ENCODE measurements around the gene COPS2. TPM values are rescaled to one million over a fixed set of nuclear protein-coding genes. Genes with fewer than 3 reads are reported as not detected.

The COPS2 gene
- total and polyA plus RNA-seq, 2 of the 13 experiments (the other 11 are each of a cell fraction or from before 2014, with no cell fraction given) = 37.8 to 66.3 TPM

DNA sequence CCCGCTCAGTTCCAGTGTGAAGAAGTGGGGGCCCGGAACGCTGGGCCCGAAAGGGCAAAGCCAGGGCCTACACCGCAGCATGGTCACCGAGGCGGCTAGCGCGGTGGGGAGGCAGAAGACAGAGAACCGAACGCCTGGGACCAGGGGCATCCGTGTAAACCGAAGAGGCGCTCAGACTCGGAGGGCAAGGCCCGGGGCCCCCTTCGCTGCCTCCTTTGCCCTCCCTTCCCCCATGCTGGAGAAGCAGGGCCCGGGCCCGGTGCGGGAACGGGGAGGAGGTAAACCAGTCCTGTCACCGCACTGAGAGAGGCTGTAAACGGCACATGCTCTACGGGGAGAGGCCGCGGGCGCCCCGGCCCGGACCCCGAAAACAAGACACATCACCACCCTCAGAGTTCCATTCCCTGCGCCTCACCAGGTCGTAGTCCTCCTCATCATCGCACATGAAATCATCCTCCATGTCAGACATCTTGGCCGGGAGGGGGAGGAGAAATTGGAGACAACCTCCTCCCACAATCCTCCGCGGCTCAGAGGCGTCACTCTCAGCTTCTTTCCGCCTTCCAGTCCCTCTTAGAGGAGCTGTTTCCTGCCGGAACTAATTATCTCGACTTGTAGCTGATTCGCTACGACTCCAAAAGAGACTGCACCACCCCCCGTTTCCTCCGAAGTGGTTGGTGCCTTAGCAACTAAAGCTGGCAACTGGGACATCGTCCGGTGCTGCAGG is at the start of gene COPS2 (continued):
- peak; percentile 20; the same call in 1 of the 2 replicates for TF ChIP-seq ZNF263 (CRISPR knock-in tag; IDR thresholded peaks at IDR 0.05)
- no peak for TF ChIP-seq ATRX (CRISPR knock-in tag; IDR thresholded peaks at IDR 0.05; ENCODE audit: borderline replicate concordance)
- no peak; the same call in 1 of the 2 replicates for TF ChIP-seq NCOR1 (IDR thresholded peaks at IDR 0.05; ENCODE audit: borderline replicate concordance, low read length)
- peak; percentile 98 for TF ChIP-seq MIXL1 (CRISPR knock-in tag; IDR thresholded peaks at IDR 0.05)
- TF ChIP-seq, protein P1, sequence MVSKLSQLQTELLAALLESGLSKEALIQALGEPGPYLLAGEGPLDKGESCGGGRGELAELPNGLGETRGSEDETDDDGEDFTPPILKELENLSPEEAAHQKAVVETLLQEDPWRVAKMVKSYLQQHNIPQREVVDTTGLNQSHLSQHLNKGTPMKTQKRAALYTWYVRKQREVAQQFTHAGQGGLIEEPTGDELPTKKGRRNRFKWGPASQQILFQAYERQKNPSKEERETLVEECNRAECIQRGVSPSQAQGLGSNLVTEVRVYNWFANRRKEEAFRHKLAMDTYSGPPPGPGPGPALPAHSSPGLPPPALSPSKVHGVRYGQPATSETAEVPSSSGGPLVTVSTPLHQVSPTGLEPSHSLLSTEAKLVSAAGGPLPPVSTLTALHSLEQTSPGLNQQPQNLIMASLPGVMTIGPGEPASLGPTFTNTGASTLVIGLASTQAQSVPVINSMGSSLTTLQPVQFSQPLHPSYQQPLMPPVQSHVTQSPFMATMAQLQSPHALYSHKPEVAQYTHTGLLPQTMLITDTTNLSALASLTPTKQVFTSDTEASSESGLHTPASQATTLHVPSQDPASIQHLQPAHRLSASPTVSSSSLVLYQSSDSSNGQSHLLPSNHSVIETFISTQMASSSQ (IDR thresholded peaks at IDR 0.05; ENCODE audit: low read depth) = peak; percentile 58; the same call in 1 of the 2 replicates
- TF ChIP-seq, protein P1 (CRISPR knock-in tag; IDR thresholded peaks at IDR 0.05; ENCODE audit: borderline replicate concordance) = 0 out of 2 replicates have a peak, but pooled peaks have one; percentile 17
- TF ChIP-seq NR1H2 (CRISPR knock-in tag; IDR thresholded peaks at IDR 0.05; ENCODE audit: borderline replicate concordance, low read depth) = no peak
- no peak for TF ChIP-seq ATM (IDR thresholded peaks at IDR 0.05; ENCODE audit: borderline replicate concordance)
- TF ChIP-seq ZNF337 (CRISPR knock-in tag; IDR thresholded peaks at IDR 0.05; ENCODE audit: borderline replicate concordance, low read depth) = no peak
- TF ChIP-seq TCF7 (IDR thresholded peaks at IDR 0.05; ENCODE audit: low read depth) = no peak
- no peak for TF ChIP-seq MEIS1 (CRISPR knock-in tag; IDR thresholded peaks at IDR 0.05; ENCODE audit: borderline replicate concordance)
- TF ChIP-seq, protein P2, sequence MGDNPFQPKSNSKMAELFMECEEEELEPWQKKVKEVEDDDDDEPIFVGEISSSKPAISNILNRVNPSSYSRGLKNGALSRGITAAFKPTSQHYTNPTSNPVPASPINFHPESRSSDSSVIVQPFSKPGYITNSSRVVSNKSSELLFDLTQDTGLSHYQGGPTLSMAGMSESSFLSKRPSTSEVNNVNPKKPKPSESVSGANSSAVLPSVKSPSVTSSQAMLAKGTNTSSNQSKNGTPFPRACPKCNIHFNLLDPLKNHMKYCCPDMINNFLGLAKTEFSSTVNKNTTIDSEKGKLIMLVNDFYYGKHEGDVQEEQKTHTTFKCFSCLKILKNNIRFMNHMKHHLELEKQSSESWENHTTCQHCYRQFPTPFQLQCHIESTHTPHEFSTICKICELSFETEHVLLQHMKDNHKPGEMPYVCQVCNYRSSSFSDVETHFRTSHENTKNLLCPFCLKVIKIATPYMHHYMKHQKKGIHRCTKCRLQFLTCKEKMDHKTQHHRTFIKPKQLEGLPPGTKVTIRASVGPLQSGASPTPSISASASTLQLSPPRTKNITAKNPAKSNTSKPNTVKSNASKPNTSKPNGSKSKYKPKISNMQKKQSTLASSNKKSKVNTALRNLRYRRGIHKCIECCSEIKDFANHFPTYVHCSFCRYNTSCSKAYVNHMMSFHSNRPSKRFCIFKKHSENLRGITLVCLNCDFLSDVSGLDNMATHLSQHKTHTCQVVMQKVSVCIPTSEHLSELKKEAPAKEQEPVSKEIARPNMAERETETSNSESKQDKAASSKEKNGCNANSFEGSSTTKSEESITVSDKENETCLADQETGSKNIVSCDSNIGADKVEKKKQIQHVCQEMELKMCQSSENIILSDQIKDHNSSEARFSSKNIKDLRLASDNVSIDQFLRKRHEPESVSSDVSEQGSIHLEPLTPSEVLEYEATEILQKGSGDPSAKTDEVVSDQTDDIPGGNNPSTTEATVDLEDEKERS (CRISPR knock-in tag; IDR thresholded peaks at IDR 0.05) = peak; percentile 79; the same call in 1 of the 2 replicates
- no peak for TF ChIP-seq NCOA5 (CRISPR knock-in tag; IDR thresholded peaks at IDR 0.05)
- no peak for TF ChIP-seq RORA (CRISPR knock-in tag; IDR thresholded peaks at IDR 0.05)
- no peak for TF ChIP-seq PLRG1 (conservative IDR thresholded peaks at IDR 0.05)
- TF ChIP-seq PCBP1 (IDR thresholded peaks at IDR 0.05; ENCODE audit: borderline replicate concordance, low read depth, low read length) = peak; percentile 81; the same call in 1 of the 2 replicates
- peak; percentile 86 for TF ChIP-seq ZSCAN31 (CRISPR knock-in tag; IDR thresholded peaks at IDR 0.05; ENCODE audit: low read depth)
- no peak for TF ChIP-seq ZC3H13 (CRISPR knock-in tag; IDR thresholded peaks at IDR 0.05)
- no peak for TF ChIP-seq MZF1 (CRISPR knock-in tag; IDR thresholded peaks at IDR 0.05; ENCODE audit: borderline replicate concordance)
- peak; percentile 69 for TF ChIP-seq RBFOX2 (IDR thresholded peaks at IDR 0.05; ENCODE audit: low read depth, low read length)
- no peak for TF ChIP-seq TCF12 (IDR thresholded peaks at IDR 0.05)
- TF ChIP-seq TCF12 (CRISPR knock-in tag; IDR thresholded peaks at IDR 0.05) = no peak
- no peak for TF ChIP-seq ATAD3A (CRISPR knock-in tag; IDR thresholded peaks at IDR 0.05)
- TF ChIP-seq MTF2 (CRISPR knock-in tag; IDR thresholded peaks at IDR 0.05; ENCODE audit: borderline replicate concordance) = no peak
- peak; percentile 98 for TF ChIP-seq GATAD1 (CRISPR knock-in tag; IDR thresholded peaks at IDR 0.05)

Data from HepG2 (cell line).